ENCODE results near the gene ATP13A3. TPM values are rescaled to one million over a fixed set of nuclear protein-coding genes. Genes with fewer than 3 reads are reported as not detected.

ATP13A3 gene
- total and polyA plus RNA-seq, 2 experiments from 2014 or later, result 51.8 to 293 TPM

DNA sequence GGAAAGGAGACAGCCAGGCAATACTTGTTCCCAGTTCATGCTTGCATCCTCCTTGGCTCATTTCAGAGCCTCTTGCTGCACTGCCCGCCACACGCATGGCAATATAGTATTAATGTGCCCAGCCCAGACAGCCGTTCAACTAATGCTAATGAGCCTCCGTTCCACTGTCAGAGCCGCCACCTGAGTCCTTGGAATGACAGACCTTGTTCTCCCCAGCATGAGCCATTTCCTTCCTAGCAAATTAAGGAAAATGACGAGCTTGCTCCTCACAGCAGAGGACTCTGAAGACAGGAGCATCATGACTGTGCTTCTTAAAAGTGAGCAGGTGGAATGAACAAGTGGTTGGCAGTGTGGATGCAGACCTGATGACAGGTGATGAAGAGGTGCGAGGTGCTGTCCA, 106.5 kb downstream of the ATP13A3 start:
- Histone ChIP-seq H3K27me3 (no peaks in the 10 kb centered on the region), H3K4me3 (no peak overlapping the region), H3K36me3 (no peaks in the 10 kb centered on the region), H3K4me1 (ENCODE audit: low read depth) (peaks cover 6% of the 10 kb centered on the region), H3K27ac (no peak overlapping the region), H3K9me3 (ENCODE audit: low read depth) (no peaks in the 10 kb centered on the region)
- DNase-seq (ENCODE audit: low read depth in 1 of 2, low spot score in 1 of 2), result no peak
- TF ChIP-seq, protein P1, sequence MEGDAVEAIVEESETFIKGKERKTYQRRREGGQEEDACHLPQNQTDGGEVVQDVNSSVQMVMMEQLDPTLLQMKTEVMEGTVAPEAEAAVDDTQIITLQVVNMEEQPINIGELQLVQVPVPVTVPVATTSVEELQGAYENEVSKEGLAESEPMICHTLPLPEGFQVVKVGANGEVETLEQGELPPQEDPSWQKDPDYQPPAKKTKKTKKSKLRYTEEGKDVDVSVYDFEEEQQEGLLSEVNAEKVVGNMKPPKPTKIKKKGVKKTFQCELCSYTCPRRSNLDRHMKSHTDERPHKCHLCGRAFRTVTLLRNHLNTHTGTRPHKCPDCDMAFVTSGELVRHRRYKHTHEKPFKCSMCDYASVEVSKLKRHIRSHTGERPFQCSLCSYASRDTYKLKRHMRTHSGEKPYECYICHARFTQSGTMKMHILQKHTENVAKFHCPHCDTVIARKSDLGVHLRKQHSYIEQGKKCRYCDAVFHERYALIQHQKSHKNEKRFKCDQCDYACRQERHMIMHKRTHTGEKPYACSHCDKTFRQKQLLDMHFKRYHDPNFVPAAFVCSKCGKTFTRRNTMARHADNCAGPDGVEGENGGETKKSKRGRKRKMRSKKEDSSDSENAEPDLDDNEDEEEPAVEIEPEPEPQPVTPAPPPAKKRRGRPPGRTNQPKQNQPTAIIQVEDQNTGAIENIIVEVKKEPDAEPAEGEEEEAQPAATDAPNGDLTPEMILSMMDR (IDR thresholded peaks at IDR 0.05; ENCODE audit: low read depth, low read length), result no peak

DNA sequence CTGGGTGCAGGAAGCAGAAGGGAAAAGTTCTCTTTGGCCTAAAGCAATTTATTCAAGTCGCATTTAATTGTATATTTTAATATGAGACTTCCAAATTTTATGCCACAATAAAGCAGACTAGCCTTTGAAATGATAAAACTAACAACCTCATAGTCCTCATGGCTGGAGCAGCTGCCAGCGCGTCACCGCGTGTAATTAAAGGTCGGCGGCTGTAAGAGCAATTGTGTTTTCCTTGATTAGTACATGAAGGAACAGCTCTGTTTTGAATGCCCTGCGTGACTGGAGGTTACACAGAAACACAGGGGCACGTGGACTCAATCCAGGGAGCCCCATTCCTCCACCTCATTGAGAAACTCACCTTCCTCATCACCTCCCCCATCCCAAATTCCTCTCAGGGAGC, 107.2 kb downstream of the ATP13A3 start:
- Histone ChIP-seq H3K4me1 (ENCODE audit: low read depth) (peaks cover 6% of the 10 kb centered on the region), H3K27me3 (no peaks in the 10 kb centered on the region), H3K27ac (no peak overlapping the region), H3K9me3 (ENCODE audit: low read depth) (no peaks in the 10 kb centered on the region), H3K36me3 (no peaks in the 10 kb centered on the region), H3K4me3 (no peak overlapping the region)
- DNase-seq (ENCODE audit: low read depth in 1 of 2, low spot score in 1 of 2), result no peak
- TF ChIP-seq, protein P1 (IDR thresholded peaks at IDR 0.05; ENCODE audit: low read depth, low read length), result no peak

DNA sequence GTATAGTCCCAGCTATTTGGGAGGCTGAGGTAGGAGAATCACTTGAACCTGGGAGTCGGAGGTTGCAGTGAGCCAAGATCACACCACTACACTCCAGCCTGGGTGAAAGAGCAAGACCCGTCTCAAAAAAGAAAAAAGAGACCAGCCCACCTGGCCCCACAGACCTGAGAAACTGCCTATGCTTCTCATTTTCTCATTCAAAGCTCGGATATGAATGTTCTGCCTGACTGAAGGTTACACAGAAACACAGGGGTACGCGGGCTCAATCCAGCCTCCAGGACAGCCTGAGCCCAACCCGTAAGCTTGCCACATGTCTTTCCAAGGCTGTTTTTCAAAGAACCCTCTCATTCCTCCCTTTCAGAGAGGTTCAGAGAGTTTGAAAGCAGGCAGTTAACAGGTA, 107.6 kb downstream of the ATP13A3 start:
- no peak for DNase-seq (ENCODE audit: low read depth in 1 of 2, low spot score in 1 of 2)
- TF ChIP-seq, protein P1 (IDR thresholded peaks at IDR 0.05; ENCODE audit: low read depth, low read length), result no peak
- Histone ChIP-seq H3K27me3 (no peaks in the 10 kb centered on the region), H3K4me3 (no peak overlapping the region), H3K4me1 (ENCODE audit: low read depth) (peaks cover 6% of the 10 kb centered on the region), H3K27ac (no peak overlapping the region), H3K9me3 (ENCODE audit: low read depth) (no peaks in the 10 kb centered on the region), H3K36me3 (no peaks in the 10 kb centered on the region)

DNA sequence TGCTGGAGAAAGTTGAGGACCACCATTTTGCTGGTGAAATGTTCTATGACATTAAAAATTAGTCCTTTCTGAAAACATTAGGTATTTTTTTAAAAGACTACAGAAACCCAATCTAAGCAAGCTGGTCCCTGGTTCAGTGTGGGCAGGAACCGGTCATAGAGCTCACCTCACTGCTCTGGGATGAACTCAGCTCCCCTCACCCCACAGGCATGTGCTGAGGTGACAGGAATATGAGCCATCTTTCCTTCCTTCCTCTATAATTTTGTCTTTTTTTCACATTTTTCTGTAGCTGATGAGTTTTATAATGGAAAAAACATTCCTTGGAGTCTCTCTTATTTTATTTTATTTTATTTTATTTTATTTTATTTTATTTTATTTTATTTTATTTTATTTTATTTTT, 109.1 kb downstream of the ATP13A3 start:
- H3K4me1 ChIP-seq (ENCODE audit: low read depth), result peaks cover 6% of the 10 kb centered on the region
- TF ChIP-seq, protein P1 (IDR thresholded peaks at IDR 0.05; ENCODE audit: low read depth, low read length), result no peak
- H3K27ac ChIP-seq, result no peak overlapping the region
- H3K36me3 ChIP-seq, result no peaks in the 10 kb centered on the region
- no peak overlapping the region for H3K4me3 ChIP-seq
- H3K27me3 ChIP-seq, result no peaks in the 10 kb centered on the region
- DNase-seq (ENCODE audit: low read depth in 1 of 2, low spot score in 1 of 2), result no peak
- H3K9me3 ChIP-seq (ENCODE audit: low read depth), result no peaks in the 10 kb centered on the region

DNA sequence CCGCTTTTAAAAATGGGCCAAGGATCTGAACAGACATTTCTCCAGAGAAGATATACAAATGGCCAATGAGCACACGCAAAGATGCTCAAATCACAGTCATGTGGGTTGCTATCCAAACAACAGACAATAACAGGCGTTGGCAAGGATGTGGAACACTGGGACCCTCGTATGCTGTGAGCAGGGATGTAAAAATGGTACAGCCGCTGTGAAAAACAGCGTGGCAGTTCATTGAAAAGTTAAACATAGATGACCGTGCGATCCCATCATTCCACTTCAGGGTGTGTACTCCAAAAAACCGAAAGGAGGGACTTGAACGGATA, 110.6 kb downstream of the ATP13A3 start:
- Histone ChIP-seq H3K27ac (no peak overlapping the region), H3K4me1 (ENCODE audit: low read depth) (peaks cover 6% of the 10 kb centered on the region), H3K27me3 (no peaks in the 10 kb centered on the region), H3K36me3 (no peaks in the 10 kb centered on the region), H3K4me3 (no peak overlapping the region), H3K9me3 (ENCODE audit: low read depth) (no peaks in the 10 kb centered on the region)
- TF ChIP-seq, protein P1 (IDR thresholded peaks at IDR 0.05; ENCODE audit: low read depth, low read length), result no peak
- DNase-seq (ENCODE audit: low read depth in 1 of 2, low spot score in 1 of 2), result no peak

All from cardiac muscle cell (in vitro differentiated cells and primary cell).